HG03565 (cell line): ENCODE measurements around the gene GAK.
"Not testable (repeated sequence)": the region's sequence is repeated elsewhere in the genome, so short reads cannot be mapped to it uniquely, and the experiment has no call there.

Source experiments
- ATAC-seq: cut with Tn5 transposase; IDR thresholded peaks from one replicate; pipeline ENCODE4 v1.9.1; 2021; ENCODE audit warnings: mild to moderate bottlenecking, moderate library complexity; ENCODE audit not compliant: unreplicated experiment

GAK gene

GRCh38 chr4:953574-953915 lies 21.4 kb upstream of the GAK start:
- ATAC-seq: no peak

GRCh38 chr4:952881-953573 lies 20.9 kb upstream of the GAK start:
- no peak for ATAC-seq

- ATAC-seq: no peak
Measured at GRCh38 chr4:951594-952468, 19.7 kb upstream of the GAK start.

- ATAC-seq: no peak
Measured at GRCh38 chr4:951186-951585, 19.1 kb upstream of the GAK start.

- ATAC-seq: no peak
Measured at GRCh38 chr4:950136-951020, 18.3 kb upstream of the GAK start.

- ATAC-seq: no peak
Measured at GRCh38 chr4:949656-950055, 17.5 kb upstream of the GAK start.

GRCh38 chr4:948936-949300 lies 16.8 kb upstream of the GAK start:
- no peak for ATAC-seq

GRCh38 chr4:948101-948935 lies 16.2 kb upstream of the GAK start:
- no peak for ATAC-seq

GRCh38 chr4:947491-947971 lies 15.4 kb upstream of the GAK start:
- ATAC-seq: no peak

GRCh38 chr4:946517-947471 lies 14.7 kb upstream of the GAK start:
- ATAC-seq: no peak

- no peak for ATAC-seq
Measured at GRCh38 chr4:946103-946450, 14.0 kb upstream of the GAK start.

GRCh38 chr4:945274-946102 lies 13.4 kb upstream of the GAK start:
- ATAC-seq: no peak

- ATAC-seq: not testable (repeated sequence)
Measured at GRCh38 chr4:939508-939907, 7.4 kb upstream of the GAK start.

- no peak for ATAC-seq
Measured at GRCh38 chr4:932713-933070, 576 bp upstream of the GAK start.

- ATAC-seq: no peak
Measured at GRCh38 chr4:931194-931959, 739 bp downstream of the GAK start.

- no peak for ATAC-seq
Measured at GRCh38 chr4:930827-931193, 1.3 kb downstream of the GAK start.

- ATAC-seq: no peak
Measured at GRCh38 chr4:930028-930551, 2.0 kb downstream of the GAK start.
